GM21576 (cell line): ENCODE results near the gene THADA.
"Not testable (repeated sequence)": the region's sequence is repeated elsewhere in the genome, so short reads cannot be mapped to it uniquely, and the experiment has no call there.

ENCODE experiments used
- ATAC-seq: cut with Tn5 transposase; IDR thresholded peaks from one replicate; pipeline ENCODE4 v1.9.1; 2021; ENCODE audit warnings: mild to moderate bottlenecking, moderate library complexity; ENCODE audit not compliant: unreplicated experiment

The THADA gene

GRCh38 chr2:43595603-43596412 lies at the start of gene THADA:
Gene THADA (minus strand): TSS chr2:43596038. CDS start chr2:43592392, 3,646 bp downstream.
- peak; percentile 99 for ATAC-seq

- no peak for ATAC-seq
These were observed 47.8 kb upstream of the THADA start for GRCh38 chr2:43643680-43644079.

- ATAC-seq = no peak
These were observed 46.5 kb upstream of the THADA start for GRCh38 chr2:43642363-43642762.

- ATAC-seq = peak; percentile 100
These were observed 41.4 kb upstream of the THADA start, which contains the start of gene PLEKHH2 for GRCh38 chr2:43637030-43637803. Gene PLEKHH2 (plus strand): TSS chr2:43637260. CDS start chr2:43644674, 7,414 bp downstream.

- ATAC-seq = no peak
These were observed 40.8 kb upstream of the THADA start for GRCh38 chr2:43636621-43637020.

GRCh38 chr2:43636153-43636552 lies 40.3 kb upstream of the THADA start:
- not testable (repeated sequence) for ATAC-seq

GRCh38 chr2:43634604-43635306 lies 38.9 kb upstream of the THADA start:
- no peak for ATAC-seq

- ATAC-seq = no peak
These were observed 35.9 kb upstream of the THADA start for GRCh38 chr2:43631618-43632317.

GRCh38 chr2:43622931-43623451 lies 27.2 kb upstream of the THADA start:
- no peak for ATAC-seq

- no peak for ATAC-seq
These were observed 23.7 kb upstream of the THADA start for GRCh38 chr2:43619511-43619910.

GRCh38 chr2:43616967-43617680 lies 21.3 kb upstream of the THADA start:
- ATAC-seq = no peak

GRCh38 chr2:43612944-43613343 lies 17.1 kb upstream of the THADA start:
- no peak for ATAC-seq

- ATAC-seq = peak; percentile 63
These were observed 16.4 kb upstream of the THADA start for GRCh38 chr2:43611987-43612894.

GRCh38 chr2:43610361-43610760 lies 14.5 kb upstream of the THADA start:
- no peak for ATAC-seq

GRCh38 chr2:43609290-43609918 lies 13.6 kb upstream of the THADA start:
- ATAC-seq = no peak

GRCh38 chr2:43605851-43606250 lies 10.0 kb upstream of the THADA start:
- ATAC-seq = no peak

- peak; percentile 49 for ATAC-seq
These were observed 9.3 kb upstream of the THADA start for GRCh38 chr2:43605079-43605655.

- no peak for ATAC-seq
These were observed 8.8 kb upstream of the THADA start for GRCh38 chr2:43604674-43605073.
